Loucy (cell line): ENCODE results near the gene GMPPA.

ENCODE experiments used
- CTCF ChIP-seq: fragments of 200-600 bp; sonication (generic); conservative IDR thresholded peaks from 2 replicates; pipeline ENCODE4 v1.5.1; 2014; ENCODE audit warnings: mild to moderate bottlenecking, antibody characterized with exemption, low read length
- EZH2phosphoT487 ChIP-seq: fragments of 200-600 bp; IDR thresholded peaks from 2 replicates; pipeline ENCODE4 v1.6.1; 2018; ENCODE audit warnings: antibody characterized with exemption, mild to moderate bottlenecking, moderate library complexity, borderline replicate concordance

- TF ChIP-seq CTCF (no peak), EZH2phosphoT487 (no peak)
Measured at GRCh38 chr2:219511547-219512325, 13.0 kb downstream of the GMPPA start.
